K562 (cell line): Measurements from ENCODE around the gene CKS2. TPM values are rescaled to one million over a fixed set of nuclear protein-coding genes. Genes with fewer than 3 reads are reported as not detected.
A peak's percentile ranks its signal among the peaks of the same experiment; 100 is the strongest.

Source experiments
- ARHGAP35 ChIP-seq: fragments of 450-650 bp; IDR thresholded peaks from 2 replicates; pipeline ENCODE4 v1.6.1; 2018; ENCODE audit not compliant: partially characterized antibody
- BCL6 ChIP-seq: fragments of 250-450 bp; sonication (Bioruptor Pico); IDR thresholded peaks from 2 replicates; pipeline ENCODE4 v1.4.0; 2020
- CSDE1 ChIP-seq, 2 experiments: fragments of 450-650 bp; IDR thresholded peaks; 2 replicates each; pipeline ENCODE4 v1.6.1; 2016; ENCODE audit warnings: mild to moderate bottlenecking in 1 of 2
- HMGXB4 ChIP-seq: sonication (generic); formaldehyde crosslinking; IDR thresholded peaks from 2 replicates; pipeline ENCODE4 v1.8.1; 2023; ENCODE audit warnings: mild to moderate bottlenecking, missing genetic modification reagents
- MLLT1 ChIP-seq, 2 experiments: fragments of 450-650 bp; IDR thresholded peaks; 2 replicates each; pipeline ENCODE4 v1.6.1; 2016
- POLR2A ChIP-seq: fragments of 450-650 bp; conservative IDR thresholded peaks from 2 replicates; pipeline ENCODE4 v1.6.1; 2016
- POLR3A ChIP-seq: IDR thresholded peaks from 2 replicates; pipeline ENCODE4 v1.6.1; 2011; ENCODE audit warnings: borderline replicate concordance, mild to moderate bottlenecking, moderate library complexity; ENCODE audit not compliant: insufficient read length, insufficient read depth; ENCODE audit errors: extremely low read depth
- RERE ChIP-seq: sonication (generic); formaldehyde crosslinking; IDR thresholded peaks from 2 replicates; pipeline ENCODE4 v1.8.0; 2023; ENCODE audit warnings: missing genetic modification reagents, mild to moderate bottlenecking, borderline replicate concordance
- RUNX1 ChIP-seq: sonication (generic); IDR thresholded peaks from 2 replicates; pipeline ENCODE4 v1.6.1; 2016; ENCODE audit warnings: antibody characterized with exemption, low read depth
- SMARCC2 ChIP-seq: fragments of 450-650 bp; IDR thresholded peaks from 2 replicates; pipeline ENCODE4 v1.6.1; 2017; ENCODE audit warnings: antibody characterized with exemption, moderate library complexity, mild to moderate bottlenecking, low read depth
- TGIF2 ChIP-seq: sonication (generic); formaldehyde crosslinking; IDR thresholded peaks from 2 replicates; pipeline ENCODE4 v1.8.1; 2022; ENCODE audit warnings: mild to moderate bottlenecking, missing genetic modification reagents, moderate library complexity
- ZBTB49 ChIP-seq: sonication (generic); formaldehyde crosslinking; IDR thresholded peaks from 2 replicates; pipeline ENCODE4 v1.8.0; 2022; ENCODE audit warnings: missing genetic modification reagents, mild to moderate bottlenecking, borderline replicate concordance
- ZC3H11A ChIP-seq: IDR thresholded peaks from 2 replicates; pipeline ENCODE4 v1.6.1; 2012; ENCODE audit warnings: low read depth, low read length, improper control_type of control experiment
- polyA plus RNA-seq, 8 experiments: library from polyadenylated mRNA; depleted of rRNA in 4 of 8; stranded (reverse) in 5 of 8; unstranded in 3 of 8; fragments of >200 nt; fragmentation: Nextera tagmentation in 2 of 8; fragmentation: Illumina TruSeq in 1 of 8; extraction: Ambion mirVana in 2 of 8; extraction: Trizol in 1 of 8; gene quantifications; 2 replicates each; pipeline versions ENCODE4 v1.2.1 to v1.2.3, GENCODE V29; 2011 to 2014; ENCODE audit warnings: inconsistent platforms in 1 of 8, missing spikeins in 1 of 8
- total RNA-seq, 7 experiments: library from RNA; depleted of rRNA in 6 of 7; stranded (reverse); fragments of >200 nt in 6 of 7; fragmentation: Illumina TruSeq in 2 of 7; extraction: Trizol in 2 of 7; gene quantifications; 2 replicates each; pipeline versions ENCODE4 v1.2.1 to v1.2.3, GENCODE V29; 2011 to 2021; ENCODE audit warnings: low replicate concordance in 1 of 7

CKS2 gene
- total and polyA plus RNA-seq, 9 of the 15 experiments (the other 6 are each of a cell fraction or from before 2014, with no cell fraction given): 123 to 941 (median 321) TPM

- TF ChIP-seq RUNX1 (no peak), HMGXB4 (CRISPR knock-in tag) (0 out of 2 replicates have a peak, but pooled peaks have one; percentile 73), CSDE1 (IDR thresholded peaks at IDR 0.05) (no peak), ZC3H11A (no peak), ZBTB49 (no peak), POLR2A (no peak), RERE (CRISPR knock-in tag) (no peak), BCL6 (CRISPR knock-in tag) (no peak), ARHGAP35 (no peak), MLLT1 (IDR thresholded peaks at IDR 0.05) (peak; percentile 48 to 64; a peak in 1 of 4 replicates), SMARCC2 (no peak), TGIF2 (CRISPR knock-in tag) (no peak), POLR3A (no peak)
Measured at GRCh38 chr9:89311346-89312221, 589 bp downstream of the CKS2 start (continued).
